GM19324 (cell line): ENCODE measurements around the gene GRK5.

Experiments used
- ATAC-seq: cut with Tn5 transposase; IDR thresholded peaks from one replicate; pipeline ENCODE4 v1.9.1; 2021; ENCODE audit warnings: mild to moderate bottlenecking, moderate library complexity; ENCODE audit not compliant: unreplicated experiment, low FRiP score

GRK5 gene

DNA sequence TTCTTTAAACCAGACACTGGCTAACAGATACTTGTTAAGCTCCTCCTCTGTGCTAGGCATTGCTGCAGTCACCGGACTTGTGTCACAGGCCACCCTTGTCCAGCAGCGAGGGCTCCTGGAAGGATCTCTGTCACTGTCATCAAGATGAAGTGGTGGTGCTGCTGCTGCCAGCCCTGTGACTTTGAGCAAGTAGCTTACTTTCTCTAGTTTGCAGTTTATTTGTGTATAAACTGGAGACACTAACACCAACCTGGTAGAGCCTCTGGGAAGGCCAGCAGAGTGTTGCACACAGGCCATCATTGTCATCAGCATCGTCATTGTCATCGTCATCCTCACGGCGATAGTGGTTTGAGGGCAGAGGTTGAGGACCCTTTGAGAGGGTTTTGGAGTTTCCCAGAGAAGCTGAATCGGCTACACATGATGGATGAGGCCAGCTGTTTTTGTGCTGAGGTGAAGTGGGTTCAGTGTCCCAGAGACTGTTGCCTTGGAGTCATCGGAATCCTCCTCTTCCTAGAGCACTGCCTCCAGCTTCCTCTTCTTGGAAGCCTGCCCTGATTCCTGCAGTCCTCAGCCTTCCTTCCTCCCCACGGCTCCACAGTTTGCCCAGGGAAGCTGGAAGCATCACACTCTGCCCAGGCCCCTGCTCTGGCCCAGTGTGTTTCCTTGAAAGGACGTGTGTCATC lies 128.4 kb downstream of the GRK5 start:
- no peak for ATAC-seq

DNA sequence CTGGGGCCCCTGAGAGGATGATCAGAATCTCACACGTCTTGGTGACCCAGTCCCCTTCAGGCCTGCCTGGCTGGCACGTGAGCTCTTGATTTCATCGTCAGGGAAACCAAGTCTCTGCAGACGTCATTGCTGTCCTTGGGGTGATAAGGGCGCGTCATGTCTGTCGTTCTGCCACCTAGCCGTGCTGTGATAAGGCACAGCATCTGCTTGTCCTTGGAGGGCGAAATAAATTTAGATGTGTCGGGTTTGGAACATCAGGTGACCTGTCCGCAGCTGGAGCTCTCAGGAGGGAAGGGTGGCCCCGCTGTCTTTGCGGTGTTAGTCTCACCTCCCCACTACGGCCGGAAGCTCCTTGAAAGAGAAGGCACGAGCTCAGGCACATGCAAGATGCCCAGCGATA lies 129.2 kb downstream of the GRK5 start:
- ATAC-seq = no peak

DNA sequence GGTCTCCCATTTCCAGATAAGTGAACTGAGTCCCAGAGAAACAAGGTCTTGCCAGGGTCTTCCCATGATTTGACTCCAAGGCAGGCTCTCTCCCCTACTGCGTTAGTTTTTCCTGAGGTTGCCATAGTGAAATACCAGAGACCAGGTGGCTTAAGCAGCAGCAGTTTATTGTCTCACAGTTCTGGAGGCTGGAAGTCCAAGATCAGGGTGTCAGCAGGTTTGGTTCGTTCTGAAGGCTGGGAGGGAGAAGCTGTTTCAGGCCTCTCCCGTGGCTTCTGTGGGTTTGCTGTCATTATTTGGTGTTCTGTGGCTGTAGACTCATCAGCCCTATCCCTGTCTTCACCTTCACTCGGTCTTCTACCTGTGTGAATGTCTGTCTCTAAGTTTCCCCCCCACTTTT lies 129.9 kb downstream of the GRK5 start:
- no peak for ATAC-seq

DNA sequence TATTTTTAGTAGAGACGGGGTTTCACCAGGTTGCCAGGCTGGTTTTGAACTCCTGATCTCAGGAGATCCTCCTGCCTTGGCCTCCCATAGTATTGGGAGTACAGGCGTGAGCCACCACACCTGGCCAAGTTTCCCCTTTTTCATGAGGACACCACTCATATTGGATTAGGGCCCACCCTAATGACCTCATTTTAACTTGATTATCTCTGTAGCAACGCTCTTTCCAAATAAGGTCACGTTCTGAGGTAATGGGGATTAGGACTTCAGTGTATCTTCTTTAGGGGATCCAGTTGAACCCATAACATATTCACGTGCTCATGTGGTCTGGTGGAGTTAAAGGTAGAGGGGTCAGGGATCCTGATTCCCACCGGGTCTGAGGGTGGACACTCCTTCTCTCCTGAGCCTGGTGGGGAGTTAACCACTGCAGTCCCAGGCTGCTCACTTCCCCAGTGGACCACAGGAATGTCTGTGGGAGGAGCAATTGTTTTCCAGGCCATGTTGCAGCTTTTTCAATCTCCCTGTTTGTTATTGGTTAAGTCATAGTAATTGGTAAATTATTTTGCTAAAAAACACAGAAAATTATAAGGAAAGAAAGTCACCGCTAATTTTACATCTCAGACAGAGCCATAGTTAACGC lies 130.5 kb downstream of the GRK5 start:
- no peak for ATAC-seq

DNA sequence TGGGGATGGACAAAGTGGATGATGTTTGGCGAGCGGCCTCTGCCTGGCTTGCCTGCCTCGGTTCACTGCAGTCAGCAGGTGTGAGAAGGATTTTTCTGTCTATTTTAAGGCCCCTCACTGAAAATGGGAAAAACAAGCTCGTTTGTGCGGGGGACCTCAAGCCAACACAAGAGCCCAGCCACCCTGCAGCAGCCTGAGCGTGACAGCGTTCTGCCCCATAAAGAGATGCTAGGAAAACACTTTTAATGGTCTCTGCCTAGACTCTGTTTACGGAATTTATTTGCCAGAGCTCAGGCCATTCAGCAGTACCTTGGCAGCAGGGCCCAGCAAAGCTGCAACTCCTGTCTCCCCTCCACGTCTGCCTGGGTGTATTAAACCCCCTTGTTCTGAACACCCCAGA lies 131.7 kb downstream of the GRK5 start:
- ATAC-seq = no peak

DNA sequence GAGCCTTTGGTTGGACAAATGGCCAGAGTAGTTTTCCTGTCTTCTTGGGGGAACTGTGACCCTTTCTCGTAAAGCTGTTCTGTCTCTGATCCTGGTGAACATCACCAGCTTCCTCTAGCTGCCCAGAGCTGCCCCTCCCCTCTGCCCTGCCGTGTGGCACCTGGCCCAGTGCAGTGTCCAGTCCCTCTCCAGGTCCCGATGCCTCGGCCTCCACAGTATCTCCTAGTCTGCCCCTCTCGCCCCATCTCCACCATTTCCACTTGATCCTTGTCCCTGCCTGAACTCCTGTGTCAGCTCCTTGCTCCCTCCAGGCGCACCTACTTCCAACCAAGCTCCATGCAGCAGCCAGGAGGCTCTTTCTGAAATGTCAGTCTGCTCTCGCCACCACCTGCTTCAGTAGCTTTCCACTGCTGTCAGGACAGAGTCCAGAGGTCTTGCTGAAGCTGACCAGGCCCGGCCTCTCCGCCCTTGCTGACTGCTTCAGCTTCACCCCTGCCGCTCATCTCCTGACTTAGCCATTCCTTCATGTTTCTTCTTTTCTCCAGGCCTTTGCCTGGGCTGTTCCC lies 133.6 kb downstream of the GRK5 start:
- no peak for ATAC-seq

DNA sequence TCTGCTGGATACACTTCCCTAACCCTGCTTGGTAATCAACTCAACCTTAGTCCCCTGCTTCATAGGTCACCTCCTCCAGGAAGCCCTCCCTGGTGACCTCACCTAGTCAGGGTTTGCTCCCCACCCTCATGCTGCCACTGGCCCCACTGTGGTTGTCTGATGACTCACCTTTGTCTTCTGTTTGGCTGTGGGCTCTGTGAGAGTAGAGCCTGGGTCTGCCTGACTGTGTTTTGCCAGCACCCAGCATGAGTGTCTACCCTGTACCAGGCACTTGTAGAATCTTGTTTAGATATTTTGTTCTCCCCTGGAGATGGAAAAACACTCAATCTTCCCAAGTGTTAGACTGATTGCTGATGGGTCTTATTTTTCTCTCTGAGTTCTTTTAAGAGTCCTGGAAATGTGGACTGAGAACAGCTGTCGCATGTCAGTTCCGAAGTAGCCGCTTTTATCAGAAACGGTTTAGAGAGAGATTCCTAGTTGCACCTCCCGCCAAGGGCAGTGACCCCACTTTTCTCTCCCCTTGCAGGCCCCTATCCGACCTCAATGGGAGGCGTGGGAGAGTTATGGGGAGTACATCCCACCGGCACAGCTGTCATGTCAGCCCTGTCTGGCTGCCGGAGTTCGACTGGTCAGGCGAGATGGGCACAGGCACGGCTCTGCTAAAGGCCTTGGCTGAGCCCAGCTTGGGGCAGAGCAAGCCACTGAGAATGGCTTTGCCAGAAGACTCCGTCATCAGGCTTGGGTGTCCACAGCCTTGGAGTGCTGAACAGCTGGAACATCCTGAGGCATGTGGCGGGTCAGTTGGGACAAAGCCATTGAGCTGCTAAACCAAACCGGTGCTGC lies 134.3 kb downstream of the GRK5 start:
- ATAC-seq = no peak

DNA sequence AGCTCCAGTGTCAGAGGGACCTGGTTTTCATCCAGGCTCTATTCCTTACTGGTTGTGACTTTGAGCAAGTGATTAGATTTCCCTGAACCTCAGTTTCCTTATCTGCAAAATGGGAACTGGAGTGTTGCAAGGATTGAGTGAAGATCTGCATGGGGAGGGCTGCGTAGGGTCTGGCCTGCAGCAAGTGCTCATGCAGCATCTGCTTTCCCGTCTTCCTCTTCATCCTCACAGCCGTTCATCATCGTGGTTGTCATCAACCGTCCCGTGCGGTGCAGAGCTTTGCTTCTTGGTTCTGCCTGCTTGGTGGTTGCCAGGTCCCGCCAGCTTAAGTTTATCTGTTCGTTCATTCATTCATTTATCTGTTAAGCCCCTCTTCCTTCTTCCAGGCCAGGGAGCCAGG lies 135.0 kb downstream of the GRK5 start:
- no peak for ATAC-seq

DNA sequence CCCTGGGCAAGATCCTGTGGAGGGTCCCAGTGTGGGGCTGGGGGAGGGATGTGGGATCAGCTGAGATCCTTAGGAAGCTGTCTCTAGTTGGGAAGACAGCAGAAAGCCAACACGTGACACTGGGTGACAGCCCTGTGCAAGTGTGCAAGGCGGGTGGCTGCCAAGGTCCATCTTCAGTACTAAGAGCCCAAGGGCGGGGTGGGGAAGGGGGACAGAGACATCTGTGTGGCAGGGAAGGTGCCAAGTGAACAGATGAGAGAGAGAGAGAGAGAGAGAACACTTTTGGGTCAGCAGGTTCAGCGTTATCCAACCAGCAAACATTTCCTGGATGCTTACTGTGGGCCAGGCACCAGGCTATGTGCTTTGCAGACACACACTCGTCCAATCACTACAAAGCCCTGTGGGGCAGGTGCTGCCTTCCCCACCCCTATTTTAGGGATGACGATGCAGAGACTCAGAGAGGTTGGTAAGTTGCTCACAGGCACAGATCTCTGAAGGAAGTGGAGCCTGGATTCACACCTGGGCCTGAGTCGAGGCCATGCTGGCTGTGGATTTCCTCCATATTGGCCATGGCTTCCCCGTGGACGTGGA lies 135.7 kb downstream of the GRK5 start:
- no peak for ATAC-seq

DNA sequence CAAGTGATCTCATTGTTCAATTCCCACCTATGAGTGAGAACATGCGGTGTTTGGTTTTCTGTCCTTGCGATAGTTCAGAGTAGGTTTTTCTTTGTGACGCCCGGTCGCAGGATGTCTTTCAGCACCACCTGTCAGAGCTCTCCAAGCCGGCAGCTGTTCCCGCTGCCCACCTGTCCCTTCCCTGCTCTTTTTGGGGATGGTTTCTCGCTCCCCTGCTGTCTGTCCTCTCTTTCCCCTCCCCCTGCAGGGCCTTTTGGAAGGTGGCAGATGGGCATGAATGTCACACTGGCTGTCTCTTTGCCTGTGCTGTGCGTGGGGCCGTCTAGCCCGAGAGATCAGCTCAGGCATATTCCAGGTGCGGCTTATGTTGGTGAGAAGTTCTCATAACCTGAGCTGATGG lies 137.0 kb downstream of the GRK5 start:
- ATAC-seq = no peak

DNA sequence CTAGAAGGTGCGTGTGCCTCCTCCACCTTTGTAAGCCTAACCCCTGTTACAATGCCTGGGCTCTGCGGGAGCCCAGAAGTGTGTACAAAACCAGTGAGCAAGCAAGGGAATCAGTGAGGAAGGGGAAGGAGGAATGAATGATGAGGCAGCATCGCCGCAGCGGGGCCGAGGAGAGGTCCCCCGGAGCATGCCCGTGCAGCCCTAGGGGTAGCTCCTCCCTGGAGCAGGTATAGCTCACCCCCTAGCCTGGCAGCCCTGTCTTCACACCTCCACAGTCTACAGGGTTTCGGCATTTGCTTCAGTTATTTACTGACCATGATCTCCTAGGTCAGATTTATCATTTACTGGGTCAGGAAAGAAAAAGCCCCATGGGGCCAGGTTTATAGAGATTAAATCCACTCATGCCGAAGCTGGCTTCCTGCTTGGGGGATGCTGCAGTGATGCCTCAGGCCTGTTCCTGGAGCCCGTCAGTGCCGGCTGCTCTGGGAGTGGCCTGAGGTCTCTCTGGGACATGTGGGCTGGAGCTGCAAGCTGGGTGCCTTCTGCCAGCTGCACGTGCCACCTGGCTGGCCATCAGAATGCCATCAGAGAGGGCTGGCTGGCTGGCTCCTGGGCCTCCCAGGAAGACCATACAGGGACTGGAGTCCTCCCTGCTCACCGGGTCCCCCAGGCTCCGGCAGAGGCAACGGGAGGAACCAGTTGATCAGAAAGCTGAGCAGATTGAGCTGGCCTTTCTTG lies 138.9 kb downstream of the GRK5 start:
- no peak for ATAC-seq

DNA sequence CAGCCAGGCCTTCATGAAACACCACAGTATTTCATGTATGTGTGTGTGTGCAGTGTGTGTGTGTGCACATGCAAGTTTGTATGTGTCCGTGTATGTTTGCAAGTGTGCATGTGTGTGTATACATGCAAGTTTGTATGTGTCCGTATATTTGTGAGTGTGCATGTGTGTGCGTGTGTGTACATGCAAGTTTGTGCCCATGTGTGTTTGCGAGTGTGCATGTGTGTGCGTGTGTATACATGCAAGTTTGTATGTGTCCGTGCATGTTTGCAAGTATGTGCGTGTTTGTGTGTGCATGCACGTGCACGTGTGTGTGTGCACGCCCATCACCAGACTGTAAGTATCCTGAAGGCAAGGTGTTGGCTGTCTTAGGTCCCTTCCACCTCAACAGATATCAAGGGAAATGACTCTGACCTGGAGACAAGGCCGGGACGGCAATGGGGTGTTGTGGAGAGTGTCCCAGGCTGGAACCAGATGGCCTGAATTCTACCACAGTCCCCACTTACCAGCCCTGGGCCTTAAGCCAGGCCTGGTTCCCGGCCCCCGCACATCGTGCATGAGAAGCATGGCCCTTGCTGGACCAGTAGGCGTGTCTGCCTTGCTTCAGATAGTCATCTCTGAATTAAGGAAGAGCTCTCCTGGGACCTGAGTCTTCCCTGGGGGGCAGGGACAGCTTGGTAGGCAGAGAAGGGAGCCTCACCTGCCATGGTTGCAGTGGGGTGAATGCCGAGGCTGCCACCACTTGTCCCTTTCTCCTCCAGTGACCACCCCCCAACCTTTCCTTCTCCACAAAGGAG lies 140.0 kb downstream of the GRK5 start:
- no peak for ATAC-seq

DNA sequence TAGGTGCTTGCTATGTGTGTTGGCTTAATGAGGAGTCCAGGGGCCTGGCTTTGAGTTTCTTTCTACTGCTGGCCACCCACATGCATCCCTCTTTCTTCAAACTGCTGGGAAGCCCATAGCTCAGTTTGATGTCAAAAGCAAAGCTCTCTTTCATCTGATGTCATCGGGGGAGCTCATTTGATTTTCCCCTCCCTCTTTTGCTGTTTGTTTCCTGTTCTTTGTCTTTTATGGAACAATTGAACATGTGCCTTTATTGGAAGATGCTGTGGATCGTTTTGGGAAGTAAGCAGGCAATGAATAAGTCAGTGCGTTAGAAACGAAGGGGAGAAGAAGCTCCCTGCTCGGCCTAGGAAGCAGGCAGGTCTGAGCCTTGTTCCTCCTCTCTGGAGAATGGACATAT lies 140.7 kb downstream of the GRK5 start:
- ATAC-seq = no peak

DNA sequence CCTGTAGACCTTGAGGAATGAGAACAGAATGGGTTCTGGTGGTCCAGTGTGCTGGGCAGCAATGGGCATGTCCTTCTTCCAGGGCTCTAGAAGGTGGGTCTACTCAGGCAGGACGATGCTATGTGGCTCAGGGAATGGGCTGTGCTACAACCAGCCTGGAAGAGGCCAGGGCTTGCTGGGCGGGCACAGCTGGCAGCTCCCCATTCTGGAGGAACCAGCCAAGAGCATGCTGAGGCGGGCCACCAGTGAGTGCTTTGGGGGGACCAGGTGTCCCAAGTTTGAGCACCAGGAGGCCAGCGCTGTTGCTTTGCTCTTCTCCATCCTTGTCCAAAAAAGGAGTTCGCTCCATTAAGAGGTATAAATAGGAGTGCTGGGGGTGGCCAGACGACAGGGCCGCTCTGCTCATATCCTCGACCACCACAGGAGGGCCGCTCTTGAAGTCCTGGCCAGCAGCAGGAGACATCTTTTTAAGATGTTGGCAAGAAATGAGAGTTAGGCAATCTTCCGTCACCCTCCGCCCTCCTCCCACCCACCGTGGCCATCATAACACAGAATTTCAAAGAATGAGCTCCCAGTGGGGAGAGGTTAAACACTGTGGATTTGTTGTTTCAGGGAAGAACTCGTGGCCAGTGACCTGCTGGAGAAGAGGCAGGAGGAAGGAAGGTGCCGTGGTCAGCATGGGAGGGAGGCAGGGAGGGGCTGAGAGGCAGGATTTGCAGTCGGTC lies 141.3 kb downstream of the GRK5 start:
- no peak for ATAC-seq

DNA sequence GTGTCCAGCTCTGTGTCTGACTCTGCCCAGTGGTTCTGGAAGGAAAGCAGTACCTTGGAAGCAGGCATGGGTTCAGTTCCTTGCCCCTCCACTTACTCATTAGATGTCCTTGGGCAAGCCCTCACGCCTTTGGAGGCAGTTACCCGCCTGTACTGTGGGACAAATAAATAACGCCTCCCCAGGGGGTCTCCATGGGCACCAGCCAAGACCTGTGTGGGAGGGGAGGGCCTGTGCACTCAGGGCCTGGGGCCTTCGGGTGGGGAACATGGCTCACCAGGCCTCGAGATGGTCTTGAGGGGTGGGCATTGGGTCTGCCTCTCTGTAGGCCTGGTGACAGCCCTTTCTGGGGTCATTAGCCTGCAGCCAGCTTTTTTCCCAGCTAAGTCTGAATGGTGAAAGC lies 142.0 kb downstream of the GRK5 start:
- no peak for ATAC-seq

DNA sequence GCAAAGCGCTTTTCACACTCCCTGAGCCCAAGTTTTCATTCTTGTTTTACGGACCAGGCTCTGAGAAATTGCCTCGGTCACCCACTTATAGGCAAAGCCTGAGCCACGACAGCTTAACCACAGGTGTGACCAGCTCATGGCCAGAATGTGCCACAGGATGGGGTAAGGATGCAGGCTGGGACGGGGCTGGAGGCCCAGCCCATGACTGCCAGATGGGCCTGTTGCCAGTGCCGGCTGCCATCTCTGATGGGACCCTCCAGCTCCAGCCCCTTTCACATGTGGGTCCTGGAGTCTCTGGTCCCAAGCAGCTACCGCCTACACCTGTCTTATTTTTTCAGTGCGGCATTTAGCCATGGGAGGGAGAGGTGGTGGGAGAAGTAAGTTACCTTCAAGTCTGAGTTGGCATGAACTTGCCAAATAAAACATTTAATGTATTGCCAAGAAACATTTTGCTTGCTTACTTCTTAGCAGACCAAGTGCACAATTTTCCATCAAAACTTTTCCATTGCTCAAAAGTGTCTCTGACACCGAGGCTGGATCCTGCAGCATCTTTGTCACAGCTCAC lies 142.6 kb downstream of the GRK5 start:
- no peak for ATAC-seq

DNA sequence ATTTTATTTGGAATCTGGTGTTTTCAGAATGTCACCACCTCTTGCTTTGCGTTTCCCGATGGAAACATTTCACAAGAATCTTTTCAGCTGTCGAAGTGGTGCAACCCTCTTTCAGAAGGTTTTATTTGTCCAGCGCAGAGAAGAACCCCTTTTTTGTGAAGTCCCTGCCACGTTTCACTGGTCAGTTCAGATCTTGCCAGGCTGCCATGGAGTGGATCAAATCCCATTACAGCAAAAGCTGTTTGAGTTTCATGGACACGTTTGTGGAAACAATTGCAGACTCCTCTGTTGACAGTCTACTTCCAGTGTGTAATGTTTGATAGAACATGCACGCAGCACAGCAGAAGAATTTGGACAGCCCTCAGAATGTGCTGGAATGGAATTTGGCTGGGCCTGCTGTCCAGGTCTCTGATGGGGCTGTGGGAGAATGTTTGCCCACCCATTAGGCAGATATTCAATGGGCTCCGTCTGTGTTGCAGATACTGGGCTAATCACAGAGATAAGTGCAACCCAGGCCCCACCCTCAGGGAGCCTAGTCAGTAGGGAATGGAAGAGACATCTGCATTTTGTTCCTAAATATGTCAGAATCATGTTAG lies 143.2 kb downstream of the GRK5 start:
- no peak for ATAC-seq

DNA sequence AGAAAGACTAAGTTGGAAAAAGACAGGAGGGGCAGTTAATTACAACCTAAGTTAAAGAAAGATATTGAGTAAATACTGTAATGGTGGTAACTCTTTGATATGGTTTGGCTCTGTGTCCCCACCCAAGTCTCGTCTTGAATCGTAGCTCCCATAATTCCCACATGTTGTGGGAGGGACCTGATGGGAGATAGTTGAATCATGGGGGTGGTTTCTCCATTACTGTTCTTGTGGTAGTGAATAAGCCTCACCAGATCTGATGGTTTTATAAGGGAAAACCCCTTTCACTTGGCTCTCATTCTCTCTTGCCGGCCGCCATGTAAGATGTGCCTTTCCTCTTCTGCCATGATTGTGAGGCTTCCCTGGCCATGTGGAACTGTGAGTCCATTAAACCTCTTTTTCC lies 143.8 kb downstream of the GRK5 start:
- no peak for ATAC-seq
